Loucy (cell line): ENCODE measurements around the gene TENM4.

Source experiments
- H2AFZ ChIP-seq: fragments of 200-600 bp; sonication (generic); 2 replicates; pipeline ENCODE4 v1.6.0; 2016; ENCODE audit warnings: antibody characterized with exemption, mild to moderate bottlenecking, low read length, moderate library complexity
- H3F3A ChIP-seq: fragments of 200-600 bp; 2 replicates; pipeline ENCODE4 v1.6.0; 2016; ENCODE audit warnings: antibody characterized with exemption, low read depth, mild to moderate bottlenecking
- H3K27me3 ChIP-seq: fragments of 200-600 bp; sonication (generic); 2 replicates; pipeline ENCODE4 v1.6.1; 2014; ENCODE audit warnings: low read length, mild to moderate bottlenecking; ENCODE audit not compliant: insufficient read depth, poor library complexity, severe bottlenecking
- H3K36me3 ChIP-seq: fragments of 200-600 bp; sonication (generic); 2 replicates; pipeline ENCODE4 v1.6.1; 2016; ENCODE audit warnings: low read length; ENCODE audit not compliant: insufficient read depth
- H3K4me1 ChIP-seq: fragments of 200-600 bp; sonication (generic); 2 replicates; pipeline ENCODE4 v1.5.1; 2014; ENCODE audit warnings: low read length, mild to moderate bottlenecking; ENCODE audit not compliant: insufficient read depth, poor library complexity, severe bottlenecking
- H3K4me2 ChIP-seq: fragments of 200-600 bp; sonication (generic); 2 replicates; pipeline ENCODE4 v1.6.0; 2014; ENCODE audit warnings: antibody characterized with exemption, low read length, low read depth, mild to moderate bottlenecking; ENCODE audit not compliant: poor library complexity, severe bottlenecking
- H3K4me3 ChIP-seq: fragments of 200-600 bp; sonication (generic); 2 replicates; pipeline ENCODE4 v1.5.1; 2014; ENCODE audit warnings: low read length, mild to moderate bottlenecking, mixed read lengths; ENCODE audit not compliant: poor library complexity, severe bottlenecking
- H3K79me2 ChIP-seq: fragments of 200-600 bp; sonication (generic); 2 replicates; pipeline ENCODE4 v1.6.1; 2014; ENCODE audit warnings: low read length; ENCODE audit not compliant: insufficient read depth
- H3K9ac ChIP-seq: fragments of 200-600 bp; sonication (generic); 2 replicates; pipeline ENCODE4 v1.6.0; 2014; ENCODE audit warnings: mild to moderate bottlenecking, low read depth, low read length, moderate library complexity; ENCODE audit not compliant: poor library complexity, severe bottlenecking
- H3K9me2 ChIP-seq: fragments of 200-600 bp; sonication (generic); replicated peaks from 2 replicates; pipeline ENCODE4 v1.6.1; 2016; ENCODE audit warnings: low read depth, low read length, mixed read lengths
- H3K9me3 ChIP-seq: fragments of 200-600 bp; sonication (generic); 2 replicates; pipeline ENCODE4 v1.6.1; 2014; ENCODE audit warnings: mild to moderate bottlenecking, antibody characterized with exemption, low read length, low read depth; ENCODE audit not compliant: insufficient read depth
- H4K20me1 ChIP-seq: fragments of 200-600 bp; sonication (generic); 2 replicates; pipeline ENCODE4 v1.6.0; 2014; ENCODE audit warnings: antibody characterized with exemption, low read length, mild to moderate bottlenecking; ENCODE audit not compliant: insufficient read depth, poor library complexity, severe bottlenecking
- CTCF ChIP-seq: fragments of 200-600 bp; sonication (generic); conservative IDR thresholded peaks from 2 replicates; pipeline ENCODE4 v1.5.1; 2014; ENCODE audit warnings: mild to moderate bottlenecking, antibody characterized with exemption, low read length
- EZH2phosphoT487 ChIP-seq: fragments of 200-600 bp; IDR thresholded peaks from 2 replicates; pipeline ENCODE4 v1.6.1; 2018; ENCODE audit warnings: antibody characterized with exemption, mild to moderate bottlenecking, moderate library complexity, borderline replicate concordance

Gene TENM4

GRCh38 chr11:78868563-78868962 is 572.3 kb downstream of the TENM4 start:
- no peak for TF ChIP-seq EZH2phosphoT487
- Histone ChIP-seq H3K36me3 (no peaks in the 10 kb centered on the region), H3K4me1 (no peaks in the 10 kb centered on the region), H3K9ac (no peak overlapping the region), H3K27me3 (no peaks in the 10 kb centered on the region), H3K79me2 (no peaks in the 10 kb centered on the region), H3F3A (no peaks in the 10 kb centered on the region), H3K9me2 (no peaks in the 10 kb centered on the region), H4K20me1 (no peaks in the 10 kb centered on the region), H3K4me3 (no peak overlapping the region), H2AFZ (no peak overlapping the region), H3K9me3 (no peaks in the 10 kb centered on the region), H3K4me2 (no peak overlapping the region)

GRCh38 chr11:78860720-78861422 is 580.0 kb downstream of the TENM4 start:
- Histone ChIP-seq H3K36me3 (no peaks in the 10 kb centered on the region), H3F3A (no peaks in the 10 kb centered on the region), H3K9me2 (no peaks in the 10 kb centered on the region), H3K9ac (no peak overlapping the region), H3K4me1 (no peaks in the 10 kb centered on the region), H3K9me3 (no peaks in the 10 kb centered on the region), H3K4me2 (no peak overlapping the region), H3K79me2 (no peaks in the 10 kb centered on the region), H3K4me3 (no peak overlapping the region), H2AFZ (no peak overlapping the region), H3K27me3 (no peaks in the 10 kb centered on the region), H4K20me1 (no peaks in the 10 kb centered on the region)
- no peak for TF ChIP-seq CTCF

- H3K9ac ChIP-seq: no peak overlapping the region
- H3K9me2 ChIP-seq: no peaks in the 10 kb centered on the region
- H2AFZ ChIP-seq: no peak overlapping the region
- H3K4me2 ChIP-seq: no peak overlapping the region
- no peaks in the 10 kb centered on the region for H3F3A ChIP-seq
- H3K4me3 ChIP-seq: no peak overlapping the region
- H3K79me2 ChIP-seq: no peaks in the 10 kb centered on the region
- H3K9me3 ChIP-seq: no peaks in the 10 kb centered on the region
- H3K27me3 ChIP-seq: no peaks in the 10 kb centered on the region
- TF ChIP-seq EZH2phosphoT487 (no peak), CTCF (no peak)
- no peaks in the 10 kb centered on the region for H3K4me1 ChIP-seq
- no peaks in the 10 kb centered on the region for H3K36me3 ChIP-seq
- no peaks in the 10 kb centered on the region for H4K20me1 ChIP-seq
Measured at GRCh38 chr11:78857688-78858087, 583.1 kb downstream of the TENM4 start.

- no peaks in the 10 kb centered on the region for H3K36me3 ChIP-seq
- H3K79me2 ChIP-seq: no peaks in the 10 kb centered on the region
- H4K20me1 ChIP-seq: no peaks in the 10 kb centered on the region
- H3K9me2 ChIP-seq: no peaks in the 10 kb centered on the region
- no peaks in the 10 kb centered on the region for H3K9me3 ChIP-seq
- no peaks in the 10 kb centered on the region for H3K27me3 ChIP-seq
- H3K4me3 ChIP-seq: no peak overlapping the region
- no peak overlapping the region for H3K9ac ChIP-seq
- no peak overlapping the region for H3K4me2 ChIP-seq
- TF ChIP-seq CTCF (no peak), EZH2phosphoT487 (no peak)
- no peak overlapping the region for H2AFZ ChIP-seq
- H3K4me1 ChIP-seq: no peaks in the 10 kb centered on the region
- no peaks in the 10 kb centered on the region for H3F3A ChIP-seq
Measured at GRCh38 chr11:78856211-78856610, 584.6 kb downstream of the TENM4 start.
